Activated CD4-positive, alpha-beta T cell treated with anti-CD3 and anti-CD28 coated beads, Interleukin-2, amount 10 ng/mL, durations not matched to agents 7 days and 5 days (primary cell): ENCODE measurements around the gene PIGO. TPM values are rescaled to one million over a fixed set of nuclear protein-coding genes. Genes with fewer than 3 reads are reported as not detected.

Source experiments
- CTCF ChIA-PET: fragments of 350-600 bp; sonication (Branson Sonifier 250); formaldehyde crosslinking; loops from one replicate; lab custom pipeline; 2021; ENCODE audit warnings: antibody characterized with exemption; lab: Charles Lee
- POLR2A ChIA-PET: fragments of 350-600 bp; sonication (Branson Sonifier 250); formaldehyde crosslinking; loops from one replicate; lab custom pipeline; 2021; ENCODE audit warnings: antibody characterized with exemption; lab: Charles Lee
- DNase-seq: peaks from one replicate; pipeline ENCODE4 v3.0.0-alpha.2; 2020
- H3K27ac Mint-ChIP-seq: one replicate; pipeline ENCODE4 v1.8.0; 2021; ENCODE audit warnings: mild to moderate bottlenecking, moderate library complexity, mixed read lengths
- H3K27me3 Mint-ChIP-seq: one replicate; pipeline ENCODE4 v1.8.0; 2021; ENCODE audit warnings: mixed read lengths
- H3K36me3 Mint-ChIP-seq: one replicate; pipeline ENCODE4 v1.8.0; 2021; ENCODE audit warnings: low read depth, mixed read lengths
- H3K4me1 Mint-ChIP-seq: one replicate; pipeline ENCODE4 v1.8.0; 2021; ENCODE audit warnings: mixed read lengths
- H3K4me3 Mint-ChIP-seq: one replicate; pipeline ENCODE4 v1.8.0; 2021; ENCODE audit warnings: mild to moderate bottlenecking, moderate library complexity, mixed read lengths
- H3K9me3 Mint-ChIP-seq: one replicate; pipeline ENCODE4 v1.8.0; 2021; ENCODE audit warnings: mixed read lengths
- total RNA-seq, 2 experiments: library from RNA; stranded (reverse); gene quantifications; one replicate each; pipeline ENCODE4 v1.2.3, GENCODE V29; 2021

The PIGO gene
- 10 to 100 TPM; 22.0 to 29.0 TPM for total RNA-seq

GRCh38 chr9:35096035-35096849 lies at the start of gene PIGO:
Gene PIGO (minus strand): TSS chr9:35096591. CDS start chr9:35095565, 1,026 bp downstream.
- Mint-ChIP-seq H3K4me1 (peaks cover 53% of the 10 kb centered on the region), H3K27me3 (no peaks in the 10 kb centered on the region), H3K36me3 (peaks cover 33% of the 10 kb centered on the region), H3K4me3 (peak within 1 kb of the TSS; percentile 87), H3K27ac (peak within 1 kb of the TSS; percentile 92), H3K9me3 (no peaks in the 10 kb centered on the region)
- CTCF ChIA-PET: interaction anchor here (0.6 to 7.6 kb wide), 14 partner anchors 9 to 1941 kb away, joined by 3 to 95 read pairs (median 5); partner anchors contain the start of genes ATOSB, FANCG and VCP
- POLR2A ChIA-PET: interaction anchor here (0.8 kb wide), 1 partner anchor 196 kb away, joined by 3 read pairs; no protein-coding TSS in a partner anchor
- peak; percentile 91 for DNase-seq

GRCh38 chr9:35142037-35142436 lies 45.6 kb upstream of the PIGO start:
- H3K36me3 Mint-ChIP-seq: peaks cover 2% of the 10 kb centered on the region
- POLR2A ChIA-PET: no interaction called here
- H3K27me3 Mint-ChIP-seq: no peaks in the 10 kb centered on the region
- no peak for DNase-seq
- H3K9me3 Mint-ChIP-seq: peaks cover 19% of the 10 kb centered on the region
- H3K4me1 Mint-ChIP-seq: no peaks in the 10 kb centered on the region
- H3K4me3 Mint-ChIP-seq: no peak overlapping the region
- H3K27ac Mint-ChIP-seq: no peak overlapping the region
- CTCF ChIA-PET: no interaction called here

- Mint-ChIP-seq H3K4me3 (no peak overlapping the region), H3K9me3 (peaks cover 15% of the 10 kb centered on the region), H3K27me3 (no peaks in the 10 kb centered on the region), H3K27ac (no peak overlapping the region), H3K4me1 (no peaks in the 10 kb centered on the region), H3K36me3 (peaks cover 2% of the 10 kb centered on the region)
- ChIA-PET CTCF (interaction anchor here (1.5 kb wide), 1 partner anchor 22 kb away, joined by 4 read pairs; no protein-coding TSS in a partner anchor), POLR2A (interaction anchor here (0.6 kb wide), 1 partner anchor 121 kb away, joined by 3 read pairs; no protein-coding TSS in a partner anchor)
- DNase-seq: no peak
These were observed 43.7 kb upstream of the PIGO start for GRCh38 chr9:35140093-35140492.

GRCh38 chr9:35136866-35137265 lies 40.5 kb upstream of the PIGO start:
- ChIA-PET CTCF (no interaction called here), POLR2A (no interaction called here)
- Mint-ChIP-seq H3K27me3 (peaks cover 4% of the 10 kb centered on the region), H3K9me3 (peaks cover 11% of the 10 kb centered on the region), H3K4me3 (no peak overlapping the region), H3K36me3 (peaks cover 2% of the 10 kb centered on the region), H3K4me1 (no peaks in the 10 kb centered on the region), H3K27ac (no peak overlapping the region)
- DNase-seq: no peak

- H3K36me3 Mint-ChIP-seq: peaks cover 2% of the 10 kb centered on the region
- ChIA-PET POLR2A (no interaction called here), CTCF (interaction anchor here (0.6 to 1.1 kb wide), 2 partner anchors 9 to 18 kb away, joined by 3 read pairs; no protein-coding TSS in a partner anchor)
- H3K27me3 Mint-ChIP-seq: peaks cover 5% of the 10 kb centered on the region
- H3K4me1 Mint-ChIP-seq: no peaks in the 10 kb centered on the region
- no peak for DNase-seq
- H3K9me3 Mint-ChIP-seq: peaks cover 10% of the 10 kb centered on the region
- H3K27ac Mint-ChIP-seq: no peak overlapping the region
- H3K4me3 Mint-ChIP-seq: no peak overlapping the region
These were observed 39.6 kb upstream of the PIGO start for GRCh38 chr9:35135988-35136387.

- peaks cover 9% of the 10 kb centered on the region for H3K9me3 Mint-ChIP-seq
- POLR2A ChIA-PET: no interaction called here
These were observed 38.5 kb upstream of the PIGO start for GRCh38 chr9:35134920-35135319.

GRCh38 chr9:35116898-35117551 lies 20.6 kb upstream of the PIGO start:
- ChIA-PET POLR2A (interaction anchor here (0.6 kb wide), 1 partner anchor 616 kb away, joined by 5 read pairs; no protein-coding TSS in a partner anchor), CTCF (interaction anchor here (0.6 to 4.7 kb wide), 16 partner anchors 12 to 709 kb away, joined by 3 to 39 read pairs (median 3); partner anchors contain the start of genes RUSC2, STOML2 and UNC13B)
- peaks cover 33% of the 10 kb centered on the region for H3K4me1 Mint-ChIP-seq
- peak overlapping the region; percentile 95 for H3K27ac Mint-ChIP-seq
- H3K4me3 Mint-ChIP-seq: peak overlapping the region; percentile 96
- peaks cover 2% of the 10 kb centered on the region for H3K27me3 Mint-ChIP-seq
- H3K9me3 Mint-ChIP-seq: no peaks in the 10 kb centered on the region
- H3K36me3 Mint-ChIP-seq: peaks cover 6% of the 10 kb centered on the region
- DNase-seq: peak; percentile 96

More at GRCh38 chr9:35134920-35135319, 38.5 kb upstream of the PIGO start:
- no peak for DNase-seq
- no peaks in the 10 kb centered on the region for H3K4me1 Mint-ChIP-seq
- peaks cover 2% of the 10 kb centered on the region for H3K36me3 Mint-ChIP-seq
- no peak overlapping the region for H3K4me3 Mint-ChIP-seq
- CTCF ChIA-PET: no interaction called here
- peaks cover 5% of the 10 kb centered on the region for H3K27me3 Mint-ChIP-seq
- no peak overlapping the region for H3K27ac Mint-ChIP-seq

- Mint-ChIP-seq H3K36me3 (peaks cover 6% of the 10 kb centered on the region), H3K9me3 (no peaks in the 10 kb centered on the region), H3K4me3 (peak overlapping the region; percentile 96), H3K4me1 (peaks cover 38% of the 10 kb centered on the region), H3K27ac (peak overlapping the region; percentile 95), H3K27me3 (peaks cover 2% of the 10 kb centered on the region)
- no peak for DNase-seq
- CTCF ChIA-PET: interaction anchor here (0.6 to 4.7 kb wide), 11 partner anchors 12 to 481 kb away, joined by 3 to 39 read pairs (median 4); partner anchors contain the start of genes PIGO, STOML2 and UNC13B
- POLR2A ChIA-PET: interaction anchor here (0.6 kb wide), 1 partner anchor 616 kb away, joined by 5 read pairs; no protein-coding TSS in a partner anchor
These were observed 20.1 kb upstream of the PIGO start for GRCh38 chr9:35116539-35116897.

- H3K4me1 Mint-ChIP-seq: peaks cover 42% of the 10 kb centered on the region
- ChIA-PET POLR2A (interaction anchor here (0.6 to 0.7 kb wide), 2 partner anchors 135 to 479 kb away, joined by 3 read pairs; no protein-coding TSS in a partner anchor), CTCF (interaction anchor here (0.5 to 4.7 kb wide), 8 partner anchors 11 to 438 kb away, joined by 3 to 39 read pairs (median 4); partner anchors contain the start of genes PIGO, STOML2 and UNC13B)
- DNase-seq: peak; percentile 96
- peak within 1 kb of the TSS; percentile 96 for H3K4me3 Mint-ChIP-seq
- H3K9me3 Mint-ChIP-seq: no peaks in the 10 kb centered on the region
- peak within 1 kb of the TSS; percentile 95 for H3K27ac Mint-ChIP-seq
- H3K36me3 Mint-ChIP-seq: peaks cover 6% of the 10 kb centered on the region
- H3K27me3 Mint-ChIP-seq: no peaks in the 10 kb centered on the region
These were observed 19.5 kb upstream of the PIGO start, which contains the start of gene ATOSB for GRCh38 chr9:35115680-35116538. Gene ATOSB (minus strand): TSS chr9:35115862. CDS start chr9:35108274, 7,588 bp downstream.

GRCh38 chr9:35114840-35115628 lies 18.6 kb upstream of the PIGO start:
- H3K27ac Mint-ChIP-seq: peak overlapping the region; percentile 95
- POLR2A ChIA-PET: interaction anchor here (0.5 kb wide), 1 partner anchor 126 kb away, joined by 4 read pairs; the partner anchor contains the start of gene DNAJB5
- H3K4me3 Mint-ChIP-seq: peak overlapping the region; percentile 96
- no peaks in the 10 kb centered on the region for H3K27me3 Mint-ChIP-seq
- H3K4me1 Mint-ChIP-seq: peaks cover 51% of the 10 kb centered on the region
- peaks cover 6% of the 10 kb centered on the region for H3K36me3 Mint-ChIP-seq
- H3K9me3 Mint-ChIP-seq: no peaks in the 10 kb centered on the region
- peak; percentile 64 for DNase-seq
- CTCF ChIA-PET: interaction anchor here (0.6 to 4.7 kb wide), 8 partner anchors 10 to 627 kb away, joined by 3 to 39 read pairs (median 4); partner anchors contain the start of genes PIGO, STOML2 and UNC13B
